GM21529 (cell line): Measurements from ENCODE around the gene TMEM205.
"Not testable (repeated sequence)": the region's sequence is repeated elsewhere in the genome, so short reads cannot be mapped to it uniquely, and the experiment has no call there.

Experiments
- ATAC-seq: cut with Tn5 transposase; IDR thresholded peaks from one replicate; pipeline ENCODE4 v1.9.1; 2021; ENCODE audit not compliant: unreplicated experiment

The TMEM205 gene

GRCh38 chr19:11373166-11373884 lies 27.3 kb upstream of the TMEM205 start:
- ATAC-seq = no peak

- ATAC-seq = no peak
These were observed 24.7 kb upstream of the TMEM205 start for GRCh38 chr19:11370744-11371143.

GRCh38 chr19:11367528-11367927 lies 21.5 kb upstream of the TMEM205 start:
- no peak for ATAC-seq

- ATAC-seq = no peak
These were observed 19.6 kb upstream of the TMEM205 start for GRCh38 chr19:11365557-11366117.

- no peak for ATAC-seq
These were observed 18.9 kb upstream of the TMEM205 start for GRCh38 chr19:11364935-11365334.

- no peak for ATAC-seq
These were observed 18.3 kb upstream of the TMEM205 start for GRCh38 chr19:11364296-11364904.

- no peak for ATAC-seq
These were observed 17.8 kb upstream of the TMEM205 start for GRCh38 chr19:11363881-11364280.

- no peak for ATAC-seq
These were observed 16.0 kb upstream of the TMEM205 start for GRCh38 chr19:11361771-11362731.

GRCh38 chr19:11361037-11361770 lies 15.1 kb upstream of the TMEM205 start:
- ATAC-seq = no peak

GRCh38 chr19:11359421-11359820 lies 13.4 kb upstream of the TMEM205 start:
- ATAC-seq = no peak

GRCh38 chr19:11356676-11357550 lies 10.8 kb upstream of the TMEM205 start:
- no peak for ATAC-seq

- ATAC-seq = no peak
These were observed 10.0 kb upstream of the TMEM205 start for GRCh38 chr19:11356074-11356397.

GRCh38 chr19:11355160-11356073 lies 9.3 kb upstream of the TMEM205 start, which contains the start of gene PLPPR2:
Gene PLPPR2, plus strand, starts transcription at chr19:11355432. Its CDS starts 2,242 bp downstream, at chr19:11357674.
- ATAC-seq = no peak

GRCh38 chr19:11354102-11354501 lies 8.0 kb upstream of the TMEM205 start:
- ATAC-seq = not testable (repeated sequence)

- ATAC-seq = no peak
These were observed 3.1 kb upstream of the TMEM205 start for GRCh38 chr19:11349171-11349570.

- ATAC-seq = no peak
These were observed 1.5 kb upstream of the TMEM205 start for GRCh38 chr19:11347546-11348039.

- ATAC-seq = no peak
These were observed 805 bp downstream of the TMEM205 start for GRCh38 chr19:11345122-11345803.

- ATAC-seq = no peak
These were observed 3.6 kb downstream of the TMEM205 start for GRCh38 chr19:11342429-11342828.
